ENCODE data around the gene RAE1.

- no peak for TF ChIP-seq POLR2A (IDR thresholded peaks at IDR 0.05)
- TF ChIP-seq, protein P1, sequence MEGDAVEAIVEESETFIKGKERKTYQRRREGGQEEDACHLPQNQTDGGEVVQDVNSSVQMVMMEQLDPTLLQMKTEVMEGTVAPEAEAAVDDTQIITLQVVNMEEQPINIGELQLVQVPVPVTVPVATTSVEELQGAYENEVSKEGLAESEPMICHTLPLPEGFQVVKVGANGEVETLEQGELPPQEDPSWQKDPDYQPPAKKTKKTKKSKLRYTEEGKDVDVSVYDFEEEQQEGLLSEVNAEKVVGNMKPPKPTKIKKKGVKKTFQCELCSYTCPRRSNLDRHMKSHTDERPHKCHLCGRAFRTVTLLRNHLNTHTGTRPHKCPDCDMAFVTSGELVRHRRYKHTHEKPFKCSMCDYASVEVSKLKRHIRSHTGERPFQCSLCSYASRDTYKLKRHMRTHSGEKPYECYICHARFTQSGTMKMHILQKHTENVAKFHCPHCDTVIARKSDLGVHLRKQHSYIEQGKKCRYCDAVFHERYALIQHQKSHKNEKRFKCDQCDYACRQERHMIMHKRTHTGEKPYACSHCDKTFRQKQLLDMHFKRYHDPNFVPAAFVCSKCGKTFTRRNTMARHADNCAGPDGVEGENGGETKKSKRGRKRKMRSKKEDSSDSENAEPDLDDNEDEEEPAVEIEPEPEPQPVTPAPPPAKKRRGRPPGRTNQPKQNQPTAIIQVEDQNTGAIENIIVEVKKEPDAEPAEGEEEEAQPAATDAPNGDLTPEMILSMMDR (IDR thresholded peaks at IDR 0.05): no peak
These were observed 23.2 kb upstream of the RAE1 start for GRCh38 chr20:57327820-57328219.

All from prostate gland (tissue), 2 donors.